Thyroid gland (tissue), 4 donors: ENCODE measurements around the gene ZNF407. TPM values are rescaled to one million over a fixed set of nuclear protein-coding genes. Genes with fewer than 3 reads are reported as not detected.

Experiments
- DNase-seq, 2 donors: peaks; one replicate each; pipeline ENCODE4 v3.0.0-alpha.2; 2019
- H3K27ac ChIP-seq, 3 donors: fragments of 200-600 bp; sonication (generic); 1 replicate in 2 of 3; 2 replicates in 1 of 3; pipeline ENCODE4 v1.5.1; 2016 to 2019; ENCODE audit warnings: mild to moderate bottlenecking in 1 of 3, moderate library complexity in 1 of 3
- H3K27me3 ChIP-seq: fragments of 200-600 bp; sonication (generic); one replicate; pipeline ENCODE4 v1.5.1; 2019
- H3K36me3 ChIP-seq, 2 donors: fragments of 200-600 bp; sonication (generic); one replicate each; pipeline ENCODE4 v1.5.1; 2016 to 2019
- H3K4me1 ChIP-seq, 2 donors: fragments of 200-600 bp; sonication (generic); one replicate each; pipeline ENCODE4 v1.5.1; 2017 to 2019
- H3K4me3 ChIP-seq, 3 donors: fragments of 200-600 bp; sonication (generic); replicated peaks in 1 of 3; 1 replicate in 2 of 3; 2 replicates in 1 of 3; pipeline ENCODE4 v1.5.1; 2016; ENCODE audit warnings: mild to moderate bottlenecking in 1 of 3
- H3K9me3 ChIP-seq: fragments of 200-600 bp; sonication (generic); one replicate; pipeline ENCODE4 v1.5.1; 2017
- CTCF ChIP-seq, 6 experiments: fragments of 200-600 bp in 3 of 6; fragments of 450-650 bp in 3 of 6; sonication (generic) in 3 of 6; IDR thresholded peaks; one replicate each; pipeline ENCODE4 v1.5.1; 2016 to 2019; ENCODE audit warnings: antibody characterized with exemption in 6 of 6, mild to moderate bottlenecking in 2 of 6, inconsistent platforms in 1 of 6, moderate library complexity in 1 of 6
- POLR2A ChIP-seq, 2 donors: fragments of 450-650 bp; IDR thresholded peaks; one replicate each; pipeline ENCODE4 v1.6.1; 2017; ENCODE audit warnings: antibody characterized with exemption in 2 of 2, mild to moderate bottlenecking in 2 of 2, moderate library complexity in 1 of 2
- WGBS, 2 donors: methylation state at CpG; one replicate each; pipeline ENCODE4 v1.1.5; 2017; 5-methylcytosine and 5-hydroxymethylcytosine counted together
- intact Hi-C: fragments of 100-400 bp; cut with DNase I; formaldehyde crosslinking; loops from one replicate; pipeline ENCODE4 v1.15.1; 2023
- total RNA-seq, 4 donors: library from RNA; depleted of rRNA; stranded (reverse); fragments of >200 nt; gene quantifications; one replicate each; pipeline ENCODE4 v1.2.3, GENCODE V29; 2016

The ZNF407 gene
- total RNA-seq, 4 donors from 2014 or later = 20.2 to 40.0 (median 26.4) TPM

GRCh38 chr18:74977041-74977440 lies 379.4 kb downstream of the ZNF407 start:
- Histone ChIP-seq H3K27me3 (no peaks in the 10 kb centered on the region), H3K9me3 (no peaks in the 10 kb centered on the region), H3K36me3 (no peaks in the 10 kb centered on the region), H3K4me3 (no peak overlapping the region), H3K27ac (no peak overlapping the region), H3K4me1 (peaks cover 3 to 7% of the 10 kb centered on the region in 2 donors)
- DNase-seq = no peak
- intact Hi-C loops = no loop called here
- 95 to 98% methylated on average over 2 of the region's 2 CpGs for WGBS, 2 donors
- TF ChIP-seq CTCF (IDR thresholded peaks at IDR 0.05) = no peak
- TF ChIP-seq POLR2A (IDR thresholded peaks at IDR 0.05) = no peak

- peaks cover 3 to 7% of the 10 kb centered on the region in 2 donors for H3K4me1 ChIP-seq
- no peaks in the 10 kb centered on the region for H3K36me3 ChIP-seq
- TF ChIP-seq POLR2A (IDR thresholded peaks at IDR 0.05) (no peak), CTCF (IDR thresholded peaks at IDR 0.05) (no peak)
- H3K9me3 ChIP-seq = no peaks in the 10 kb centered on the region
- H3K27me3 ChIP-seq = no peaks in the 10 kb centered on the region
- WGBS, 2 donors = 99 to 100% methylated on average over 6 of the region's 6 CpGs
- intact Hi-C loops = no loop called here
- H3K27ac ChIP-seq = no peak overlapping the region
- no peak for DNase-seq
- no peak overlapping the region for H3K4me3 ChIP-seq
Observed at GRCh38 chr18:74980669-74981068, 383.0 kb downstream of the ZNF407 start.

GRCh38 chr18:74981476-74981875 lies 383.8 kb downstream of the ZNF407 start:
- Histone ChIP-seq H3K27me3 (no peaks in the 10 kb centered on the region), H3K4me1 (peaks cover 2 to 3% of the 10 kb centered on the region in 2 donors), H3K27ac (no peak overlapping the region), H3K9me3 (no peaks in the 10 kb centered on the region), H3K4me3 (no peak overlapping the region), H3K36me3 (no peaks in the 10 kb centered on the region)
- 96 to 97% methylated on average over 9 of the region's 9 CpGs for WGBS, 2 donors
- intact Hi-C loops = no loop called here
- DNase-seq = no peak
- no peak for TF ChIP-seq POLR2A (IDR thresholded peaks at IDR 0.05)
- no peak for TF ChIP-seq CTCF (IDR thresholded peaks at IDR 0.05)

- no peak for DNase-seq
- Histone ChIP-seq H3K9me3 (no peaks in the 10 kb centered on the region), H3K4me3 (no peak overlapping the region), H3K27me3 (no peaks in the 10 kb centered on the region), H3K36me3 (no peaks in the 10 kb centered on the region), H3K27ac (no peak overlapping the region), H3K4me1 (no peaks in the 10 kb centered on the region)
- no peak for TF ChIP-seq POLR2A (IDR thresholded peaks at IDR 0.05)
- TF ChIP-seq CTCF (IDR thresholded peaks at IDR 0.05) = no peak
- WGBS, 2 donors = 83 to 86% methylated on average over 6 of the region's 6 CpGs
- intact Hi-C loops = no loop called here
Observed at GRCh38 chr18:74982946-74983635, 385.4 kb downstream of the ZNF407 start.

GRCh38 chr18:74989134-74989533 lies 391.5 kb downstream of the ZNF407 start:
- H3K4me3 ChIP-seq = no peak overlapping the region
- TF ChIP-seq CTCF (IDR thresholded peaks at IDR 0.05) (no peak), POLR2A (IDR thresholded peaks at IDR 0.05) (no peak)
- intact Hi-C loops = no loop called here

More at GRCh38 chr18:74989134-74989533, 391.5 kb downstream of the ZNF407 start:
- WGBS, 2 donors = 94 to 96% methylated on average over 4 of the region's 4 CpGs
- no peak for DNase-seq
- no peak overlapping the region for H3K27ac ChIP-seq
- H3K4me1 ChIP-seq = no peaks in the 10 kb centered on the region
- no peaks in the 10 kb centered on the region for H3K27me3 ChIP-seq
- H3K9me3 ChIP-seq = no peaks in the 10 kb centered on the region
- no peaks in the 10 kb centered on the region for H3K36me3 ChIP-seq
